ENCODE measurements around the gene CRNN.

DNA sequence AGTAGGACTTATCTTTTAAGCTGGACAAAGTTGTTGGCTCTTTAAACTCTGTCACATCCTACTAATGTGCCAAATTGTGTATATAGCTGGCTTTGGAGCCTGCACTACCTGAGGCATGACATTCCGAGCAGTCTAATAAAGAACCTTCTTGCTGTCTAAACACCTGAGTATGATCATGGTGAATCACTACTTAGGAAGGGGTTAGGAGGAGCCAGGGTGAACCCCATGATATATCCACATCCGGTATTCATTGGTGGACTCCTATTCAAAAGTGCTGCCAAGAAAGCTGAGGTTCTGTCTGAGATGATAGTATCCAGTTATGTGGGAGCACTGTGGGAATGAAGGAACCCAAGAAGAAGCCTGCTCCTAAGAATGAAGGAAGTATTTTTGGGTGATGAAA lies 27.1 kb downstream of the CRNN start:
- no peak for TF ChIP-seq EP300 (IDR thresholded peaks at IDR 0.05)
- TF ChIP-seq, protein P1, sequence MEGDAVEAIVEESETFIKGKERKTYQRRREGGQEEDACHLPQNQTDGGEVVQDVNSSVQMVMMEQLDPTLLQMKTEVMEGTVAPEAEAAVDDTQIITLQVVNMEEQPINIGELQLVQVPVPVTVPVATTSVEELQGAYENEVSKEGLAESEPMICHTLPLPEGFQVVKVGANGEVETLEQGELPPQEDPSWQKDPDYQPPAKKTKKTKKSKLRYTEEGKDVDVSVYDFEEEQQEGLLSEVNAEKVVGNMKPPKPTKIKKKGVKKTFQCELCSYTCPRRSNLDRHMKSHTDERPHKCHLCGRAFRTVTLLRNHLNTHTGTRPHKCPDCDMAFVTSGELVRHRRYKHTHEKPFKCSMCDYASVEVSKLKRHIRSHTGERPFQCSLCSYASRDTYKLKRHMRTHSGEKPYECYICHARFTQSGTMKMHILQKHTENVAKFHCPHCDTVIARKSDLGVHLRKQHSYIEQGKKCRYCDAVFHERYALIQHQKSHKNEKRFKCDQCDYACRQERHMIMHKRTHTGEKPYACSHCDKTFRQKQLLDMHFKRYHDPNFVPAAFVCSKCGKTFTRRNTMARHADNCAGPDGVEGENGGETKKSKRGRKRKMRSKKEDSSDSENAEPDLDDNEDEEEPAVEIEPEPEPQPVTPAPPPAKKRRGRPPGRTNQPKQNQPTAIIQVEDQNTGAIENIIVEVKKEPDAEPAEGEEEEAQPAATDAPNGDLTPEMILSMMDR (IDR thresholded peaks at IDR 0.05) = no peak

Measured in sigmoid colon (tissue), 4 donors.